ENCODE data around the gene PABPC1L2A.
"Not testable (repeated sequence)": the region's sequence is repeated elsewhere in the genome, so short reads cannot be mapped to it uniquely, and the experiment has no call there.

Gene PABPC1L2A

DNA sequence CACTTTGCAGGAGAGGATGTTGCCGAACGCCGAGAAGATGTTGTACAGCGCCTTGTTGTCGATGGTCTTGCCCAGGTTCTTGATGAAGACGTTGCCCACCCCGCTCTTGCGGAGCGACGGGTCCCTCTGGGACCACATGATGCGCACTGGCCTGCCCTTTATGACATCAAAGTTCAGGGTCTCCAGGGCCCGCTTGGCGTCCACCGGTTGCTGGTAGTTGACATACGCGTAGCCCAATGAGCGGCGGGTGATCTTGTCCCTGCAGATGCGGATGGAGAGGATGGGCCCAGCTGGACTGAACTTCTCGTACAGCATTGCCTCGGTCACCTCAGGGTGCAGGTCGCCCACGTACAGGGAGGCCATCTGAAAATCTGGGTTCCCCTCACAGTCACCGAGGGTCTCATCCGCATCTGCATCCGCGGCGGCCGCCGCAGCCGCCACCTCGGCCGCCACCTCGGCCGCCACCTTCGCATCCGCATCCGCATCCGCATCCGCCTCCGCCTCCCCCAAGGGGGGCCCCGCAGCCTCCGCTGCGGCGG is at the start of gene PABPC1L2A:
Gene PABPC1L2A, minus strand, starts transcription at position 489 of the 539 bp plus-strand sequence. Its CDS starts 126 bp downstream, at position 363.
- DNase-seq (ENCODE audit: low spot score); H3K4me3 ChIP-seq; H3K27ac ChIP-seq: not testable (repeated sequence)

DNA sequence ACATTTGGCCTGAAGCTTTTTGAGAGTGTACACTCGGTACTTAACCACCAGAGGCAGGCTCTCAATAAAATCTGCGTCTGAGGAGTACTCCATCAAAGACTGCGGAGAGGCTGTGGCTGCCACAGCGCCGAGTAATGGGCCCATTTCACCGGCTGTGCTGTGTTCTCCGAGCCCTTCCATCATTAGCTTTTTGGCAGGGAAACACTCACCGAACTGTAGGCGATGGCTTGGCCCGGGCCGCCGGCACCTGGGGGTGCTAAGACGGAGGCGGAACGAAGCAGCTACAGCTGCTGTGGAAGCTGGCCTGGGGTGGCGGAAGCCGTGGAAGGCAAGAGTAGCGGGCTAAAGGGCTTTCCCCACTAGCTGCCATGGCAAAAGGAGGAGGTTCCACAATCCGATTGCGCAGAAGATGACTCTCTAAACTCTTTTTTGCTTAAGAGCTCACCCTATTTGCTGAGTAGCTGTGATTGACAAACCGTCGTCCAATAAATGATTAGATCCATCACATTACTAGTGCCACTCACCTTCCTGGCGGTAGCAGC is 48.5 kb upstream of the PABPC1L2A start:
- no peak overlapping the region for H3K27ac ChIP-seq
- H3K4me3 ChIP-seq = no peak overlapping the region
- DNase-seq (ENCODE audit: low spot score) = no peak

DNA sequence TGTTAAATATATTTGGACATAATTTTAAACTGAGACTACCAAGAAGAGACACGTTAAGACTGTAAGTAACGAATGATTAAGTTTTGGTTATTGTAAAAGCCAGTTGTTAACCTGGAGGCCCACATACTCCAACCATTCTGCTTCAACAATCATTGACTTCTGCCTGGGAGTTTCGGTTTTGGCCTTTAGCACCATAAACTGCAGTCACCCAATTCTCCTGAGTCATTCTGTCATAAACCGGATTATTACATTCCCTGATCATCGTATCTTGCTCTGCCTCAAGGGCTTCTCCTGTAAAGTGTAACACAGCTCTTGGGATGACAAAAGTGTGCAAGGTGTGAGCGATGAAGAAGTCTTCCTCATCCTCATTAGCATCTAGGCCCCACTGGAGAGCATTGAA is 46.9 kb upstream of the PABPC1L2A start:
- H3K27ac ChIP-seq = no peak overlapping the region
- no peak for DNase-seq (ENCODE audit: low spot score)
- no peak overlapping the region for H3K4me3 ChIP-seq
- TF ChIP-seq, protein P1, sequence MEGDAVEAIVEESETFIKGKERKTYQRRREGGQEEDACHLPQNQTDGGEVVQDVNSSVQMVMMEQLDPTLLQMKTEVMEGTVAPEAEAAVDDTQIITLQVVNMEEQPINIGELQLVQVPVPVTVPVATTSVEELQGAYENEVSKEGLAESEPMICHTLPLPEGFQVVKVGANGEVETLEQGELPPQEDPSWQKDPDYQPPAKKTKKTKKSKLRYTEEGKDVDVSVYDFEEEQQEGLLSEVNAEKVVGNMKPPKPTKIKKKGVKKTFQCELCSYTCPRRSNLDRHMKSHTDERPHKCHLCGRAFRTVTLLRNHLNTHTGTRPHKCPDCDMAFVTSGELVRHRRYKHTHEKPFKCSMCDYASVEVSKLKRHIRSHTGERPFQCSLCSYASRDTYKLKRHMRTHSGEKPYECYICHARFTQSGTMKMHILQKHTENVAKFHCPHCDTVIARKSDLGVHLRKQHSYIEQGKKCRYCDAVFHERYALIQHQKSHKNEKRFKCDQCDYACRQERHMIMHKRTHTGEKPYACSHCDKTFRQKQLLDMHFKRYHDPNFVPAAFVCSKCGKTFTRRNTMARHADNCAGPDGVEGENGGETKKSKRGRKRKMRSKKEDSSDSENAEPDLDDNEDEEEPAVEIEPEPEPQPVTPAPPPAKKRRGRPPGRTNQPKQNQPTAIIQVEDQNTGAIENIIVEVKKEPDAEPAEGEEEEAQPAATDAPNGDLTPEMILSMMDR (IDR thresholded peaks at IDR 0.05) = no peak

More for the DNA sequence above, 48.5 kb upstream of the PABPC1L2A start:
- TF ChIP-seq, protein P1 (IDR thresholded peaks at IDR 0.05) = no peak

DNA sequence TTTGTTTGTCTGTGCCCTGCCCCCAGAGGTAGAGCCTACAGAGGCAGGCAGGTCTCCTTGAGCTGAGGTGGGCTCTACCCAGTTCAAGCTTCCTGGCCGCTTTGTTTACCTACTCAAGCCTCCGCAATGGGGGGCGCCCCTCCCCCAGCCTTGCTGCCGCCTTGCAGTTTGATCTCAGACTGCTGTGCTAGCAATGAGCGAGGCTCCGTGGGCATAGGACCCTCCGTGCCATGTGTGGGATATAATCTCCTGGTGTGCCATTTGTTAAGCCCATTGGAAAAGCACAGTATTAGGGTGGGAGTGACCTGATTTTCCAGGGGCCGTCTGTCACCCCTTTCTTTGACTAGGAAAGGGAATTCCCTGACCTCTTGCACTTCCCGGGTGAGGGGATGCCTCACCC is 20.2 kb upstream of the PABPC1L2A start:
- H3K4me3 ChIP-seq; DNase-seq (ENCODE audit: low spot score); H3K27ac ChIP-seq: not testable (repeated sequence)

DNA sequence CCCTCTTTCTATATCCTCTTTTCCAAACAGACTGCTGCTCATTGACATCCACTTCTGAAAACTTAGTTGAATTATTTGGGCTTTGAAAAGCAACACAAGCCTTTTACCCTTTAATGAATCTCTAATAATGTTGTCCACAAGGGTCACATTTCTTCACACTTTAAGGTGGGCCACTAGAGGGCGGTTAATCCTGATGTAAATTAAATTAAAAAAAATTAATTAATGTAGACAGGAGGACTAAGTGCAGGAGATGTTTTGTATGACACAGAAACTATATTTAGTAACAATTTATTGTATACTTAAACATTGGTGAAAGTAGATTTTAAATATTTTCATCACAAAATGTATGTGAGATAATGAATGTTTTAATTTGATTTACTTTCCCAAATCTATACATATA is 7.5 kb upstream of the PABPC1L2A start:
- not testable (repeated sequence) for DNase-seq (ENCODE audit: low spot score); H3K27ac ChIP-seq; H3K4me3 ChIP-seq

DNA sequence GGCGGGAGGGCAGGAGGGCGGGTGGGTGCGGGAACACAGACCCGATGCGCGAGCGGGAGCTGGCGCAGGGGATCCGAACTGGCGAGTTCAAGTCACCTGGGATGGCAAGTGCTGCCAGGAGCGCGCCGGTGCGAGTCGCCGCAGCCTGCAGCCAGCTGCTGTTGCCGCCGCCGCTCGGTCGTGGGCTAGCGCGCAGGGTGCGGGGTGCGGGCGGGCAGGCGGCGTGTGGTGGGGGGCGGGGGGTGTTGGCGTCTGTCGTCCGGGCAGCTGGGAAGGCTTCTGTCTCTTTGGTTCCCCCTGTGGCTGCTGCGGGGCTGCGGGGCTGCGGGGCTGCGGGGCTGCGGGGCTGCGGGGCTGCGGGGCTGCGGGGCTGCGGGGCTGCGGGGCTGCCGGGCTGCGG is 572 bp upstream of the PABPC1L2A start:
- not testable (repeated sequence) for H3K4me3 ChIP-seq; H3K27ac ChIP-seq; DNase-seq (ENCODE audit: low spot score)

DNA sequence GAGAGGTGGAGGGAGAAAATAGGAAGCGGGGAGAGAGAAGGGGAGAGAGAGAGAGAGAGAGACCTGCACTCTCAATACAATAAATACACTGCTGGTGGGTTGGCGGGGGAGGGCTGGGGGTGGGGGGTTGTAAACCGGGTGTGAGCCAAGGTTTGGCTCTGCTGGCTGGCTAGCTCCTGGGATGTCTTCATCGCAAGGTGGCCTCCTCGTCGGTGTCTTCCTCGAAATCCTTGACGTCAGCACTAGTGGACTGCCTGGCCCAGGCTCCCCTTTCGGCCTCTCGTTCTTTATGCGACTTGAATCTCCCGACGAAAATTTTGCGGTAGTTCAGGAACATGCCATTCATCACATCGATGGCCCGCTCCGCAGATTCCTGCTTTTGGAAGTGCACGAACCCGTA is 715 bp downstream of the PABPC1L2A start:
- H3K4me3 ChIP-seq; DNase-seq (ENCODE audit: low spot score); H3K27ac ChIP-seq: not testable (repeated sequence)

DNA sequence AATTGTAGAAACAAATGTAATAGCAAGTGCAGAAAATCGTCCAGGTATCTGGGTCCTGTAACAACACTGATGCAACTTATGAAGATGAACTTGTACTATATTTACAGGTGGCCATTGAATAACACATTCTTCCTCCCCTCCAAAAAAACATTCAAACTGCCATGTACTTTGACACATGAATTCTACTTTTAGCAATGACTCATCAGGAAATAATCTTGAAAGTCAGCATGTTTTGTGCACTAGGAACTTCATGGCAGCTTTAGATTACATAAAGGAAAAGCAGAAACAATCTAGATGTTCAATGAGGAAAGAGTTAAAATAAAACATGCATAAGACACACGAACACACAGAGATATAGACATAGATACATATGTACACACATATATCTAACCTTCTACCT is 2.5 kb downstream of the PABPC1L2A start:
- no peak overlapping the region for H3K4me3 ChIP-seq
- no peak for DNase-seq (ENCODE audit: low spot score)
- no peak overlapping the region for H3K27ac ChIP-seq
- TF ChIP-seq, protein P1 (IDR thresholded peaks at IDR 0.05) = no peak

DNA sequence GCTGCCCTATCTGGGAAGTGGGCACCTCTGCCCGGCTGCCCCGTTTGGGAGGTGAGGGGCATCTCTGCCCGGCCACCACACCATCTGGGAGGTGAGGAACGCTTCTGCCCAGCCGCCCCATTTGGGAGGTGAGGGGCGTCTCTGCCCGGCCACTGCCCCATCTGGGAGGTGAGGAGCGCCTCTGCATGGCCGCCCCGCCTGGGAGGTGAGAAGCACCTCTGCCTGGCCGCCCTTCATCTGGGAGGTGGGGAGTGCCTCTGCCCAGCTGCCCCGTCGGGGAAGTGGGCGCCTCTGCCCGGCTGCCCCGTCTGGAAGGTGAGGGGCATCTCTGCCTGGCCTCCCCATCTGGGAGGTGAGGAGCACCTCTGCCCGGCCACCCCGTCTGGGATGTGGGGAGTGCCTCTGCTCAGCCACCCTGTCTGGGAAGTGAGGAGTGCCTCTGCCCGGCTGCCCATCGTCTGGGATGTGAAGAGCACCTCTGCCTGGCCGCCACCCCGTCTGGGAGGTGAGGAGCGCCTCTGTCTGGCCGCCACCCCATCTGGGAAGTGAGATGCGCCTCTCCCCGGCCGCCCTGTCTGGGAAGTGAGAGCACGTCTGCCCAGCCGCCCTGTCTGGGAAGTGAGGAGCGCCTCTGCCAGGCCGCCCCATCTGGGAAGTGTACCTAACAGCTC is 9.8 kb downstream of the PABPC1L2A start:
- Histone ChIP-seq H3K4me3 (no peak overlapping the region), H3K27ac (no peak overlapping the region)
- no peak for DNase-seq (ENCODE audit: low spot score)
- TF ChIP-seq, protein P1 (IDR thresholded peaks at IDR 0.05) = no peak

Measured in coronary artery (tissue), 2 donors.